Heart left ventricle (tissue), 13 donors: ENCODE data around the gene NEK4.

ENCODE experiments used
- CTCF ChIP-seq, 12 donors: fragments of 200-600 bp; sonication (generic) in 4 of 12; IDR thresholded peaks; one replicate each; pipeline versions ENCODE4 v1.5.0 to v1.8.0; 2018 to 2022; ENCODE audit warnings: antibody characterized with exemption in 12 of 12, mild to moderate bottlenecking in 5 of 12
- POLR2A ChIP-seq, 2 donors: fragments of 450-650 bp; IDR thresholded peaks; one replicate each; pipeline ENCODE4 v1.6.1; 2017; ENCODE audit warnings: antibody characterized with exemption in 2 of 2, mild to moderate bottlenecking in 2 of 2, moderate library complexity in 2 of 2
- donor health status: ischemic (EF 13 %, LVEDD 7.1; RV severe dilation, severe dysfunction).
- donor health status: DM: no; HTN: yes; CAD: no.
- donor health status: DM: no; HTN: no; CAD: no.
- donor health status: ischemic (EF 25% LVEDD 6.9; RV normal size, moderate dysfunction).
- donor health status: ischemic (EF 25% LVEDD 5.7; RV mildly dilated, moderate dysfunction).
- donor health status: ischemic (EF 35%, LVEDD 5.7; RV mildly dilated, moderate dysfunction).
- donor health status: nonischemic (EF 11% LVEDD 7.7; RV severe dilation, severe dysfunction).
- donor health status: DM: yes; HTN: yes; CAD: no.
- donor health status: PGD.
- donor health status: ischemic (EF 29% LVEDD 5.4; RV normal size, mild dysfunction).
- donor health status: nonischemic (EF 23%, LVEDD 6.1; RV moderate dilation, normal function).

- TF ChIP-seq POLR2A (IDR thresholded peaks at IDR 0.05) (no peak), CTCF (IDR thresholded peaks at IDR 0.05) (no peak)
Observed at GRCh38 chr3:52690560-52690959, 80.2 kb downstream of the NEK4 start.
